ENCODE measurements around the gene EXD3. TPM values are rescaled to one million over a fixed set of nuclear protein-coding genes. Genes with fewer than 3 reads are reported as not detected.
A peak's percentile ranks its signal among the peaks of the same experiment; 100 is the strongest.
"Not testable (repeated sequence)": the region's sequence is repeated elsewhere in the genome, so short reads cannot be mapped to it uniquely, and the experiment has no call there.

Gene EXD3
- total RNA-seq, 1 donor from 2014 or later, result 11.3 TPM

- intact Hi-C loops (cut with DNase I), result no loop called here
- DNase-seq (ENCODE audit: low spot score), result no peak
Measured at GRCh38 chr9:137416563-137417151, 6.3 kb downstream of the EXD3 start.

- intact Hi-C loops (cut with DNase I), result no loop called here
- DNase-seq (ENCODE audit: low spot score), result no peak
Measured at GRCh38 chr9:137416006-137416562, 6.9 kb downstream of the EXD3 start.

- DNase-seq (ENCODE audit: low spot score), result no peak
- intact Hi-C loops (cut with DNase I), result no loop called here
Measured at GRCh38 chr9:137415451-137415850, 7.5 kb downstream of the EXD3 start.

- intact Hi-C loops (cut with DNase I), result no loop called here
- DNase-seq (ENCODE audit: low spot score), result no peak
Measured at GRCh38 chr9:137412431-137412830, 10.5 kb downstream of the EXD3 start.

GRCh38 chr9:137411645-137412380 is 11.1 kb downstream of the EXD3 start:
- intact Hi-C loops (cut with DNase I), result no loop called here
- DNase-seq (ENCODE audit: low spot score), result peak; percentile 87

GRCh38 chr9:137411260-137411644 is 11.7 kb downstream of the EXD3 start:
- intact Hi-C loops (cut with DNase I), result no loop called here
- DNase-seq (ENCODE audit: low spot score), result no peak

GRCh38 chr9:137410891-137411249 is 12.1 kb downstream of the EXD3 start:
- intact Hi-C loops (cut with DNase I), result no loop called here
- DNase-seq (ENCODE audit: low spot score), result no peak

GRCh38 chr9:137410236-137410890 is 12.6 kb downstream of the EXD3 start:
- intact Hi-C loops (cut with DNase I); DNase-seq (ENCODE audit: low spot score): not testable (repeated sequence)

GRCh38 chr9:137409515-137409914 is 13.4 kb downstream of the EXD3 start:
- intact Hi-C loops (cut with DNase I), result no loop called here
- no peak for DNase-seq (ENCODE audit: low spot score)

- intact Hi-C loops (cut with DNase I), result loop anchor here (1.0 kb wide), 1 partner anchor 169 kb away; no protein-coding TSS in a partner anchor
- DNase-seq (ENCODE audit: low spot score), result no peak
Measured at GRCh38 chr9:137408651-137409405, 14.1 kb downstream of the EXD3 start.

GRCh38 chr9:137407590-137408300 is 15.2 kb downstream of the EXD3 start:
- DNase-seq (ENCODE audit: low spot score), result no peak
- intact Hi-C loops (cut with DNase I), result loop anchor here (1.0 to 2.0 kb wide), 2 partner anchors 113 to 167 kb away; no protein-coding TSS in a partner anchor

- no peak for DNase-seq (ENCODE audit: low spot score)
- intact Hi-C loops (cut with DNase I), result loop anchor here (2.0 kb wide), 1 partner anchor 112 kb away; no protein-coding TSS in a partner anchor
Measured at GRCh38 chr9:137406876-137407589, 15.9 kb downstream of the EXD3 start.

- no peak for DNase-seq (ENCODE audit: low spot score)
- intact Hi-C loops (cut with DNase I), result loop anchor here (2.0 kb wide), 1 partner anchor 111 kb away; no protein-coding TSS in a partner anchor
Measured at GRCh38 chr9:137406085-137406760, 16.7 kb downstream of the EXD3 start.

GRCh38 chr9:137405677-137406081 is 17.3 kb downstream of the EXD3 start:
- intact Hi-C loops (cut with DNase I), result loop anchor here (2.0 kb wide), 1 partner anchor 111 kb away; no protein-coding TSS in a partner anchor

GRCh38 chr9:137404961-137405567 is 17.9 kb downstream of the EXD3 start:
- intact Hi-C loops (cut with DNase I), result no loop called here
- DNase-seq (ENCODE audit: low spot score), result no peak

More at GRCh38 chr9:137405677-137406081, 17.3 kb downstream of the EXD3 start:
- DNase-seq (ENCODE audit: low spot score), result no peak

- DNase-seq (ENCODE audit: low spot score), result no peak
- intact Hi-C loops (cut with DNase I), result no loop called here
Measured at GRCh38 chr9:137403269-137403668, 19.7 kb downstream of the EXD3 start.

GRCh38 chr9:137402746-137403145 is 20.2 kb downstream of the EXD3 start:
- intact Hi-C loops (cut with DNase I), result no loop called here
- no peak for DNase-seq (ENCODE audit: low spot score)
